Measurements from ENCODE around the gene ANO1. TPM values are rescaled to one million over a fixed set of nuclear protein-coding genes. Genes with fewer than 3 reads are reported as not detected.

Gene ANO1
- polyA plus RNA-seq, 1 of the 3 experiments (the other 2 are of a cell fraction): not detected

GRCh38 chr11:70115778-70116177, 37.7 kb downstream of the ANO1 start:
- no peak overlapping the region for H3K9ac ChIP-seq
- 52% methylated on average over 6 of the region's 8 CpGs for WGBS (ENCODE audit: low lambda C conversion rate)
- H4K20me1 ChIP-seq (ENCODE audit: insufficient read depth): no peaks in the 10 kb centered on the region
- H3K9me2 ChIP-seq: no peaks in the 10 kb centered on the region
- no peaks in the 10 kb centered on the region for H3F3A ChIP-seq (replicated peaks; ENCODE audit: insufficient read depth)
- no peak for TF ChIP-seq EP300 (IDR thresholded peaks at IDR 0.05; ENCODE audit: borderline replicate concordance in 1 of 2, low read depth in 1 of 2, low read length in 1 of 2)
- no peak for TF ChIP-seq CHD2 (IDR thresholded peaks at IDR 0.05; ENCODE audit: low read length, partially characterized antibody)
- TF ChIP-seq NRF1 (IDR thresholded peaks at IDR 0.05; ENCODE audit: low read depth, low read length): no peak
- TF ChIP-seq REST (IDR thresholded peaks at IDR 0.05; ENCODE audit: low read depth, low read length): no peak
- TF ChIP-seq TAF1 (IDR thresholded peaks at IDR 0.05; ENCODE audit: borderline replicate concordance, low read depth, low read length): no peak
- no peak for TF ChIP-seq RCOR1 (IDR thresholded peaks at IDR 0.05; ENCODE audit: low read length)
- no peak for TF ChIP-seq CTCF (IDR thresholded peaks at IDR 0.05)
- TF ChIP-seq USF1 (IDR thresholded peaks at IDR 0.05; ENCODE audit: borderline replicate concordance, low read depth): no peak
- no peak for TF ChIP-seq RXRA (IDR thresholded peaks at IDR 0.05; ENCODE audit: borderline replicate concordance, low read depth)
- no peak for TF ChIP-seq ELF1 (IDR thresholded peaks at IDR 0.05)
- no peak for DNase-seq
- no peaks in the 10 kb centered on the region for H3K27me3 ChIP-seq (ENCODE audit: insufficient read depth)
- POLR2A ChIA-PET: no interaction called here
- no peak overlapping the region for H3K27ac ChIP-seq (ENCODE audit: low read depth in 2 of 2, low read length in 1 of 2)
- H3K4me2 ChIP-seq: no peak overlapping the region
- H3K4me1 ChIP-seq (ENCODE audit: control insufficient read depth in 1 of 2, insufficient read depth in 2 of 2, low read depth in 1 of 2, low read length in 1 of 2): peaks cover 0 to 3% of the 10 kb centered on the region in 2 experiments; a peak in 2 of 4 replicates
- H3K4me3 ChIP-seq (ENCODE audit: low read depth in 2 of 2, low read length in 1 of 2): no peak overlapping the region
- no peaks in the 10 kb centered on the region for H3K79me2 ChIP-seq (ENCODE audit: insufficient read depth)
- CTCF ChIA-PET: no interaction called here
- H3K9me3 ChIP-seq: no peaks in the 10 kb centered on the region
- no peak overlapping the region for H2AFZ ChIP-seq (ENCODE audit: low read depth)
- no peaks in the 10 kb centered on the region for H3K36me3 ChIP-seq (replicated peaks in 1 of 2; ENCODE audit: control insufficient read depth in 1 of 2, insufficient read depth in 2 of 2, low read length in 1 of 2)
